ENCODE data around the gene MAP2K5.

DNA sequence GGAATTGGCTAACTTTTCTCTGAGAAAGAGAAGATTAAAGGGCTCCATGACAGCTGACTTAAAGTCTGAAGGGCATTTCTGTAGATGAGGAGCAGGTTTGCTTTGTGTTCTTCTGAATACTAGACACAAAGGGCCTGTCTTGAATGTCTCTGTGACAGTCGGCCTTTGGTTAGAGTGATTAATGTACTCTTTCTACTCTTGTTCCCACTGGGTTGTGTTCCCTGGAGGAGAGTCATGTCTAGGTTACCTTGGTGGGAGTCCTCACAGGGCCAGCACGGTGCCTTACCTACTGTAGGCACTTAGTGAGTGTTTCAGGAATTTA is 66.1 kb downstream of the MAP2K5 start:
- TF ChIP-seq CEBPB (IDR thresholded peaks at IDR 0.05) (no peak), TCF12 (IDR thresholded peaks at IDR 0.05; ENCODE audit: low read depth) (no peak), TAF1 (IDR thresholded peaks at IDR 0.05; ENCODE audit: low read depth) (no peak)
